H1 (cell line): ENCODE results near the gene AMMECR1L. TPM values are rescaled to one million over a fixed set of nuclear protein-coding genes. Genes with fewer than 3 reads are reported as not detected.
"Not testable (repeated sequence)": the region's sequence is repeated elsewhere in the genome, so short reads cannot be mapped to it uniquely, and the experiment has no call there.

Source experiments
- CTCF ChIA-PET: fragments of 300-600 bp; sonication (Branson Sonifier 250); formaldehyde crosslinking; loops from one replicate; lab custom pipeline; 2021; ENCODE audit not compliant: partially characterized antibody; lab: Charles Lee
- POLR2A ChIA-PET: fragments of 300-600 bp; sonication (Branson Sonifier 250); formaldehyde crosslinking; loops from one replicate; lab custom pipeline; 2021; ENCODE audit warnings: inconsistent platforms; ENCODE audit not compliant: partially characterized antibody; lab: Charles Lee
- DNase-seq, 2 experiments: peaks; one replicate each; pipeline versions ENCODE4 v3.0.0 to v3.0.0-alpha.2; 2010 to 2022; ENCODE audit warnings: low spot score in 2 of 2, low read depth in 1 of 2, mixed read lengths in 1 of 2
- FAIRE-seq: peaks from 2 replicates; lab custom pipeline; 2011; peaks lifted over from hg19 to GRCh38; lab: Jason Lieb, UNC
- H2AFZ ChIP-seq: 2 replicates; pipeline ENCODE4 v1.8.1; 2012; ENCODE audit warnings: low read length, inconsistent platforms
- H2AK5ac ChIP-seq: 2 replicates; pipeline ENCODE4 v1.6.1; 2013; ENCODE audit warnings: low read depth, low read length
- H2BK120ac ChIP-seq: replicated peaks from 2 replicates; pipeline ENCODE3; 2013; ENCODE audit warnings: low read depth, low read length, inconsistent platforms
- H2BK12ac ChIP-seq: 2 replicates; pipeline ENCODE4 v1.6.1; 2013; ENCODE audit warnings: low read depth, low read length
- H2BK15ac ChIP-seq: 2 replicates; pipeline ENCODE4 v1.6.1; 2013; ENCODE audit warnings: low read length
- H2BK20ac ChIP-seq: 2 replicates; pipeline ENCODE4 v1.6.1; 2013; ENCODE audit warnings: low read length
- H2BK5ac ChIP-seq: 2 replicates; pipeline ENCODE4 v1.6.1; 2013; ENCODE audit warnings: low read depth, low read length
- H3K14ac ChIP-seq: 2 replicates; pipeline ENCODE4 v1.6.1; 2013; ENCODE audit warnings: inconsistent platforms; ENCODE audit not compliant: insufficient read length
- H3K18ac ChIP-seq: 2 replicates; pipeline ENCODE4 v1.6.1; 2013; ENCODE audit warnings: low read length; ENCODE audit errors: extremely low read depth
- H3K23ac ChIP-seq: 2 replicates; pipeline ENCODE4 v1.6.1; 2013; ENCODE audit warnings: inconsistent platforms; ENCODE audit not compliant: insufficient read length
- H3K23me2 ChIP-seq: 2 replicates; pipeline ENCODE4 v1.6.1; 2013; ENCODE audit warnings: low read depth, low read length
- H3K27ac ChIP-seq: 2 replicates; pipeline ENCODE4 v1.6.1; 2011; ENCODE audit warnings: low read depth, low read length, inconsistent platforms
- H3K27me3 ChIP-seq, 4 experiments: replicated peaks in 1 of 4; 1 replicate in 1 of 4; 2 replicates in 3 of 4; pipeline versions ENCODE4 v1.6.1 to v1.8.1; 2011 to 2013; ENCODE audit warnings: low read length in 3 of 4, mild to moderate bottlenecking in 3 of 4, inconsistent platforms in 2 of 4, mixed read lengths in 2 of 4, moderate library complexity in 1 of 4; ENCODE audit not compliant: control insufficient read depth in 3 of 4, insufficient read depth in 3 of 4; ENCODE audit errors: extremely low read depth in 1 of 4
- H3K36me3 ChIP-seq, 4 experiments: 2 replicates each; pipeline versions ENCODE4 v1.6.1 to v1.8.1; 2011 to 2013; ENCODE audit warnings: mild to moderate bottlenecking in 4 of 4, low read length in 3 of 4, moderate library complexity in 2 of 4, control low read depth in 1 of 4, inconsistent platforms in 1 of 4; ENCODE audit not compliant: insufficient read depth in 4 of 4, control insufficient read depth in 2 of 4
- H3K4ac ChIP-seq: replicated peaks from 2 replicates; pipeline ENCODE3; 2013; ENCODE audit warnings: low read length, low read depth, mixed read lengths, inconsistent platforms; ENCODE audit not compliant: insufficient read length
- H3K4me1 ChIP-seq, 4 experiments: replicated peaks in 1 of 4; 1 replicate in 1 of 4; 2 replicates in 3 of 4; pipeline versions ENCODE4 v1.6.1 to v1.8.1; 2011 to 2013; ENCODE audit warnings: low read length in 3 of 4, inconsistent platforms in 2 of 4, mixed read lengths in 1 of 4; ENCODE audit not compliant: insufficient read depth in 4 of 4, control insufficient read depth in 3 of 4
- H3K4me2 ChIP-seq, 2 experiments: 2 replicates each; pipeline versions ENCODE4 v1.6.1 to v1.8.1; 2011 to 2013; ENCODE audit warnings: low read depth in 2 of 2, low read length in 2 of 2, control low read depth in 1 of 2, inconsistent platforms in 1 of 2, mild to moderate bottlenecking in 1 of 2; ENCODE audit not compliant: insufficient read depth in 1 of 2
- H3K4me3 ChIP-seq, 4 experiments: fragments of 200-600, 300-600 bp in 1 of 4; sonication (generic), shearing (Covaris generic), sonication (Bioruptor Twin) in 1 of 4; 2 replicates each; pipeline versions ENCODE4 v1.5.1 to v1.8.1; 2011 to 2016; ENCODE audit warnings: low read length in 4 of 4, low read depth in 3 of 4, control low read depth in 2 of 4, inconsistent platforms in 2 of 4, mild to moderate bottlenecking in 2 of 4, mixed read lengths in 1 of 4, moderate library complexity in 1 of 4; ENCODE audit not compliant: insufficient read depth in 2 of 4; ENCODE audit errors: extremely low read depth in 1 of 4
- H3K56ac ChIP-seq: replicated peaks from 2 replicates; pipeline ENCODE3; 2013; ENCODE audit warnings: low read depth, mild to moderate bottlenecking, mixed read lengths, low read length, inconsistent platforms; ENCODE audit not compliant: insufficient read length
- H3K79me1 ChIP-seq: 2 replicates; pipeline ENCODE4 v1.6.1; 2013; ENCODE audit warnings: low read depth, low read length, control low read depth
- H3K79me2 ChIP-seq, 2 experiments: 2 replicates each; pipeline versions ENCODE4 v1.6.1 to v1.8.1; 2012 to 2013; ENCODE audit warnings: low read length in 2 of 2, mild to moderate bottlenecking in 2 of 2, inconsistent platforms in 1 of 2; ENCODE audit not compliant: insufficient read depth in 2 of 2, control insufficient read depth in 1 of 2
- H3K9ac ChIP-seq, 4 experiments: replicated peaks in 1 of 4; 1 replicate in 1 of 4; 2 replicates in 3 of 4; pipeline versions ENCODE4 v1.6.1 to v1.8.1; 2011 to 2013; ENCODE audit warnings: low read depth in 3 of 4, low read length in 3 of 4, control low read depth in 2 of 4, mild to moderate bottlenecking in 2 of 4, moderate library complexity in 2 of 4, inconsistent platforms in 1 of 4; ENCODE audit errors: extremely low read depth in 1 of 4
- H3K9me3 ChIP-seq, 2 experiments: 2 replicates each; pipeline versions ENCODE4 v1.6.1 to v1.8.1; 2012 to 2013; ENCODE audit warnings: mild to moderate bottlenecking in 2 of 2, moderate library complexity in 2 of 2, control low read depth in 1 of 2, inconsistent platforms in 1 of 2, low read depth in 1 of 2, low read length in 1 of 2, mixed read lengths in 1 of 2; ENCODE audit not compliant: insufficient read depth in 2 of 2
- H4K20me1 ChIP-seq, 2 experiments: replicated peaks in 1 of 2; 2 replicates each; pipeline versions ENCODE3 to v1.8.1; 2011 to 2013; ENCODE audit warnings: inconsistent platforms in 2 of 2, low read length in 2 of 2, mild to moderate bottlenecking in 1 of 2; ENCODE audit not compliant: insufficient read depth in 2 of 2, control insufficient read depth in 1 of 2
- H4K5ac ChIP-seq: 2 replicates; pipeline ENCODE4 v1.6.1; 2013; ENCODE audit warnings: low read length, low read depth, mixed read lengths, inconsistent platforms; ENCODE audit not compliant: insufficient read length
- H4K8ac ChIP-seq: 2 replicates; pipeline ENCODE4 v1.8.0; 2013; ENCODE audit warnings: mild to moderate bottlenecking, moderate library complexity, low read length, inconsistent platforms; ENCODE audit not compliant: insufficient read depth; ENCODE audit errors: extremely low read depth
- H4K91ac ChIP-seq: replicated peaks from 2 replicates; pipeline ENCODE3; 2013; ENCODE audit warnings: low read length, mixed read lengths, inconsistent platforms; ENCODE audit not compliant: insufficient read length
- WGBS, 2 experiments: shearing (Covaris generic) in 1 of 2; methylation state at CpG; one replicate each; pipeline versions ENCODE4 v1.1.6 to v1.1.7; 2013 to 2015; ENCODE audit warnings: low lambda C conversion rate in 2 of 2, mixed read lengths in 2 of 2, inconsistent platforms in 1 of 2, low coverage in 1 of 2, missing lambda C conversion rate in 1 of 2; ENCODE audit not compliant: insufficient replicate concordance in 2 of 2, insufficient coverage in 1 of 2, insufficient read length in 1 of 2; ENCODE audit errors: extremely low coverage in 1 of 2, missing lambda C conversion rate in 1 of 2; 5-methylcytosine and 5-hydroxymethylcytosine counted together
- polyA plus RNA-seq, 7 experiments: library from polyadenylated mRNA; depleted of rRNA in 3 of 7; stranded (reverse) in 5 of 7; unstranded in 2 of 7; fragments of >200 nt in 5 of 7; fragments of 200-250 nt in 2 of 7; gene quantifications; 1 replicate in 5 of 7; 2 replicates in 1 of 7; 4 replicates in 1 of 7; pipeline versions ENCODE4 v1.2.1 to v1.2.3, GENCODE V29; 2011 to 2013; ENCODE audit warnings: missing spikeins in 2 of 7, mixed read lengths in 2 of 7
- total RNA-seq: library from RNA; stranded (reverse); fragmentation: NEBNext Ultra II Directional; extraction: Animal tissue kit (Norgen Biotek cat#: 25700); gene quantifications from 2 replicates; pipeline ENCODE4 v1.2.1, GENCODE V29; 2021

AMMECR1L gene
- total and polyA plus RNA-seq, 2 of the 8 experiments (the other 6 are each of a cell fraction or from before 2014, with no cell fraction given) = 10.1 to 18.8 TPM

DNA sequence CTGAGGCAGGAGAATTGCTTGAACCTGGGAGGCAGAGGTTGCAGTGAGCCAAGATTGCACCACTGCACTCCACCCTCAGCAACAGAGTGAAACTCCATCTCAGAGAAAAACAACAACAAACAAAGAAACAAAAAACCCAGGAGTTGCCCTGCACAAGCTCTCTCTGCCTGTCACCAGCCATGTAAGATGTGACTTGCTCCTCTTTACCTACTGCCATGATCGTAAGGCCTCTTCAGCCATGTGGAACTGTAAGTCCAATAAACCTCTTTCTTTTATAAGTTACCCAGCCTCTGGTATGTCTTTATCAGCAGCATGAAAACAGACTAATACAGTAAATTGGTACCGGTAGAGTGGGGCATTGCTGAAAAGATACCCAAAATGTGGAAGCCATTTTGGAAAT, 59.0 kb downstream of the AMMECR1L start:
- DNase-seq, H2BK15ac ChIP-seq, H3K9ac ChIP-seq, H2BK20ac ChIP-seq, H3K27me3 ChIP-seq, H3K4me1 ChIP-seq, H3K79me2 ChIP-seq, H3K14ac ChIP-seq, H3K4ac ChIP-seq, H2BK5ac ChIP-seq, CTCF ChIA-PET, H3K4me2 ChIP-seq, H2AFZ ChIP-seq, H3K4me3 ChIP-seq, H4K20me1 ChIP-seq, FAIRE-seq, H2BK120ac ChIP-seq, H2AK5ac ChIP-seq, H4K8ac ChIP-seq, H3K36me3 ChIP-seq, H4K91ac ChIP-seq, H3K18ac ChIP-seq, H4K5ac ChIP-seq, H3K56ac ChIP-seq, H2BK12ac ChIP-seq, H3K27ac ChIP-seq, H3K23me2 ChIP-seq, H3K79me1 ChIP-seq, H3K23ac ChIP-seq: not testable (repeated sequence)
- peaks cover 27 to 30% of the 10 kb centered on the region in 2 experiments for H3K9me3 ChIP-seq
- POLR2A ChIA-PET = interaction anchor here (1.5 kb wide), 1 partner anchor 15 kb away, joined by 3 read pairs; the partner anchor contains the start of gene WDR33
- WGBS, 2 experiments = 93% methylated on average over 2 of the region's 2 CpGs; no CpG with 5 or more reads in 1 of the 2 experiments
